TTC549 (cell line): ENCODE data around the gene ASB8.
A peak's percentile ranks its signal among the peaks of the same experiment; 100 is the strongest.

ENCODE experiments used
- FAIRE-seq: peaks from 2 replicates; lab custom pipeline; 2012; peaks lifted over from hg19 to GRCh38; lab: Jason Lieb, UNC

ASB8 gene, protein sequence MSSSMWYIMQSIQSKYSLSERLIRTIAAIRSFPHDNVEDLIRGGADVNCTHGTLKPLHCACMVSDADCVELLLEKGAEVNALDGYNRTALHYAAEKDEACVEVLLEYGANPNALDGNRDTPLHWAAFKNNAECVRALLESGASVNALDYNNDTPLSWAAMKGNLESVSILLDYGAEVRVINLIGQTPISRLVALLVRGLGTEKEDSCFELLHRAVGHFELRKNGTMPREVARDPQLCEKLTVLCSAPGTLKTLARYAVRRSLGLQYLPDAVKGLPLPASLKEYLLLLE

DNA sequence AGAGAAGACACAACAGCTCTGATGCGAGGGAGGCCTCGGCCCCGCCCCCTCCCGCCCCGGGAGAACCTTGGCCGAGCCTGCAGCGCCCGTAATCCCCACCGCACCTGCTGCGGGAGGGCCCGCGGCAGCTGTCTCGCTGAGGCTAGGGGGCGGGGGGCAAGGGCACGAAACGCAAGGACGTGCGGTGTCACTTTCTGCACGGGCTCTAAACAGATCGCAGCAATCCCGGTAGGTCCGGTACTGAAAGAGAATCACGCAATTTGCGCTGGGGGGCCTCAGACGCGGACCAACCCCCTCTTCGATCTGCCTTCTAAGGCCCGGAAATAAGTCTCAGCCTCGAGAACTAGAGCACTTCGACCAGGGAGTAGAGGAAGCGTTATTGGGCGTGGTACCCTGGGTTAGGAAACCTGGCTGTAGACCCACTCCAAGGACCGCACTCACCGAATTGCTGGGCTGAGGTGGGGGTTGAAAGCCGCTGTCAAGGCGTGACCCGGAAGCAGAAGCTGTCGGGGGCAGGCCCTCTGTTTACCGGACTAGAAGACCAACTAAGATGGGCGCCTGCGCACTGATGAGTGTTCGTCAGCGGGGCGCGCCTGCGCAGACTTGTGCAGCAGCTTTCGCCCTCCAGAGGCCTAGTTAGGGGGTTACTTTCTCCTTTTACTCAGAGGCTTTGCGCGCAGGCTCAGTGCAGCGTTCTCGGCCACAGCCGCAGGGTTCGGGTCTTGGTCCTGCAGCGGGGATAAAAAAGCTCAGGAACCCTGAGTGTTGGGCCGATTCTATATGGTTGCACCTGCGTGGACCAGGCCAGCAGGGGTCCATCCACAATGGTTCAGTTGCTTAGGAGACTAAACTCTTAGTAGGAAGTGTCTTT lies at the start of gene ASB8:
TSS of gene ASB8 (minus strand) at position 498 of the 871 bp plus-strand sequence. CDS start 4,019 bp downstream, outside the sequence.
- FAIRE-seq, result peak; percentile 81

DNA sequence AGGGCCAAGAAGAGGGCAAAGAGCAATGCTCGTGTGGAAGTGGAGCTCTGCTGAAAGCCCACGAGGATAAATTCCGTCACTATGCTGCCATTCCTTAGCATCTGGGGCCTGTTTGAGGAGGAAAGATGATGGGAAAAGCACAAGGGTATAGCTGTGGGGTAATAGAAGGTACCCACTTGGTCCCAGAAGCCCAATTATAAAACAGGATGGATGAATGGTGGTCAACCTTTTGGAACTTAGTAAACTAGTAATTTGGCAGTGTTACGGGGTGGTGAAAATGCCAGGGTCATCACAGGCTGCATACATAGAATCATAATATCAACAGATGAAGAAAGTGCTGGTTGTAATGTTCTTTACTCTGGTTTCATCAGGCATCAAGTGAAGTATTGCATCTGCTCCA lies 45.9 kb upstream of the ASB8 start, which contains the start of gene OR10AD1:
TSS of gene OR10AD1 (minus strand) at position 101 of the 400 bp plus-strand sequence. CDS start at position 101, 0 bp downstream.
- no peak for FAIRE-seq

DNA sequence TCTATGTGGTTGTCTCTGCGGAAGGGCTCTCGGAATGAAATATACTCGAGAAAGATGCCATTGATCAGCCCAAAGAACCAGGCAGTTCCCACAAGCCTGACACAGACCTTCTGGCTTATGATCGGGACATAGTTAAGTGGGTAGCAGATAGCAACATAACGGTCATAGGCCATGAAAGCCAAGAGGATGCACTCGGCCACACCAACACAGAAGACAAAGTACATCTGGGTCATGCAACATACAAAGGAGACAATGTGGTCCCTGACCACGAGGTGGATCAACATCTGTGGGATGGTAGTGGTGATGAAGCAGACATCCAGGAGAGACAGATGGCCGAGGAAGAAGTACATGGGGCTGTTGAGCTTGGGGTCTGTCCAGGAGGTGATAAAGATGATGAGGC lies 45.5 kb upstream of the ASB8 start:
- no peak for FAIRE-seq

DNA sequence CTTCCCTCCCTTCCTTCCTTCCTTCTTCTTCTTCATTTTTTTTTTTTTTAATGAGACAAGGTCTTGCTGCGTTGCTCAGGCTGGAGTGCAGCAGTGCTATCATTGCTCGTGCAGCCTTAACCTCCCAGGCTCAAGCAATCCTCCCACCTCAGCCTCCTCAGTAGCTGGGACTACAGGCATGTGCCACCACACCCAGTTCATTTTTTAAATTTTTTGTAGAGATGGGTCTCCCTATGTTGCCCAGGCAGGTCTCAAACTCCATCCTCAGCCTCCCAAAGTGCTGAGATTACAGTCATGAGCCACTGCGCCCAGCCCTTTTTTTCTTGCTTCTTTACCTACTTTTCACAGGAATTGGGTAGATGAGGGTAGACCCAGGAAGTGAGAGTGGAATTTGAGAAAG lies 44.2 kb upstream of the ASB8 start:
- FAIRE-seq, result no peak

DNA sequence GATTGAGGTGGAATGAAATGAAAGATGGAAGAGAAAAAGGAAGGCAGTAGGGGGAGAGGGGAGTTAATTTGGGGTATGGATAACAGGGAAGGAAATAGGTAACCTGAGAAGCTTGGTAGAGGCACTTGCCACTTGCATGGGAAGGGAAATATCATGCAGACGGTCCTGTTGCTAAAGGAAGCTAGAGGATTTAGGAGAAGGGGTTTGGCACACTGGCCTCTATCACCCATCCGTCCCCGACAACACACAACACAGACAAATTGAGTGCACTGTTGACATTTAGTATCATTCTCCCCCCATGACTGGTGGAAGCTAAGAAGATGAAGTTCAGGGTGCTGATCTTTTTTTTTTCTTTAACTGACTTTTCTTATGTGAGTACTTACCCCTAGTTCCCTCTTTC lies 43.8 kb upstream of the ASB8 start:
- no peak for FAIRE-seq

DNA sequence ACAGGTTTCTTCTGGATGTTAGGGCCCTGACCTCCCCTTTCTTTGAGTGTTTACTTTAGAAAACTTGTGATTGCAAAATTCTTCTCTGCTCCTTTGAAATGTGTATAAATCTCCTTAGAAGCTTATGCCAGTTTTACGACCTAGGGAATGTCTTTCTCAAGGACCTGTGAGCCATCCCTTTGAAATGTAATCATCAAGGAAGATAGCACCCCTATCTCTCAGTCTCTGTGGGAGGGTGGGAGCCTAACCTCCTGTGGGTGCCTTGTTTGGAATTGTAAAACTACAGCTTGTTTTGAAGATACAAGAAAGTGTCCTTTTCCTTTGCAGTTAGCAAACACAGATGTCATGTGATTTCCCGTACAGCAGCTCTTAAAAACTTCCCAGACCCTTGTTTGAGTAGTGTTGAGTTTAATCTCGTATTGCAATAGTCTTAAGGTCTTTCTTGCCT lies 42.5 kb upstream of the ASB8 start:
- no peak for FAIRE-seq

DNA sequence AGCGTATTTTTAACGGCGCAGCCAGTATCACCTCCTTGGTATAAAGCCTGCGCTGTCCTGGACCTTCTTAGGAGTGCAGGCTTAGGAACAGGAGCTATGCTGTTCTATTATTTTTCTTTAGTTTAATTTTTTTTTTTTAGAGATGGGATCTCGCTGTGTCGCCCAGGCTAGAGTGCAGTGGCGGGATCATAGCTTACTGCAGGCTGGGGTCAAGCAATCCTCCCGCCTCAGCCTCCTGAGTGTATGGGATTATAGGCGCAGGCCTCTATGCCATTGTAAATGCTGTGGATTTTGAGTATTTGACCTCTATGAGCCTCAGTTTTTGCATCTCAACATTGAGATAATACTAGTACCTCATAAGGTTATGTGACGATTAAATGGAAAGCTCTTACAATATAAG lies 41.7 kb upstream of the ASB8 start:
- FAIRE-seq, result no peak

DNA sequence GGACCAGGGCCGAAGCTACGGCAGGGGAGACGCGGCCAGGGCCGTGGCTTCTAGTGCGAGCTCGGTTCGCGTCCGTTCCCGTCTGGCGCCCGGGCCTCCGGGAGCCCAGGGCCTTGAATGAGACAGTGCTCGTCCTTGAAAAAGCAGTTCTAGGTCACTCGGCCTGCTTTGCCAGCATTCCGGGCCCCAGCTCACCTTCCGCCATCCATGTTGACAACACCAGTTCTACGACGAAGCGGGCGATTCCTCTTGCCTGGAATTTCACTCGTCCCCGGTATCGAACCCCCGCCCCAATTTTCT lies 41.3 kb upstream of the ASB8 start:
- no peak for FAIRE-seq

DNA sequence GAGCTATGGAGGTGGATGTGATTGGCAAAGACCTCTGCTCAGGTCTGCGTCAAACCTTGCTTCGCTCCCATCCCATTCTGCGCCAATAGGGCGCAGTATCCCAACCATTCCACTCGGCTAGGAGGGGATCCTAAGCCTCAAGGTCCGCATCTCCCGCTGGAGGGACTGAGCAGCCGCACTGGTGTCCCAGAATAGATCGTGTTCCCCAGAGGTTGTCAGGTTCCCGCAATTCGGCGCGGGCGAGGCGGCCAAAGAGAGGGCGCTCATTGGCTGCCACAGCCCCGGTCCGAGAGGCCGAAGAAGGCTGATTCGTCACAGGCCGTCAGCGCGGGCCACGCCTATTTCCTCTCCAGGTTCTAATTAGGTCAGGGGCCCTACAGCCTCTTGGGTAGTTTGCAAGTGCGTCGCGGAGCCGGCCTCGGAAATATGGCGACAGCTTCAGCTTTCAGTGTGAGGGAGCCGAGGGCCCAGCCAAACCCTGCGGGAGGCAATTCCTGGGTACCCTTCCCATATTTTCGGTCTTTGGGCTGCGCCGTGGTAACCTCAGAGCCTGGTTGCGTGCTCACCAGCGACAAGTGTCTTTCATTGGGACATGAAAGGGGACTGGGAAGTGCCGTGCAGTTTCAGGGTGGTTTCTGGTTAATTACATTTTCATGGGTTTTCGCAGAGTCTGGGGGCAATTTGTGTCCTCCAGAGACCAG lies 40.8 kb upstream of the ASB8 start:
- FAIRE-seq, result peak; percentile 93

DNA sequence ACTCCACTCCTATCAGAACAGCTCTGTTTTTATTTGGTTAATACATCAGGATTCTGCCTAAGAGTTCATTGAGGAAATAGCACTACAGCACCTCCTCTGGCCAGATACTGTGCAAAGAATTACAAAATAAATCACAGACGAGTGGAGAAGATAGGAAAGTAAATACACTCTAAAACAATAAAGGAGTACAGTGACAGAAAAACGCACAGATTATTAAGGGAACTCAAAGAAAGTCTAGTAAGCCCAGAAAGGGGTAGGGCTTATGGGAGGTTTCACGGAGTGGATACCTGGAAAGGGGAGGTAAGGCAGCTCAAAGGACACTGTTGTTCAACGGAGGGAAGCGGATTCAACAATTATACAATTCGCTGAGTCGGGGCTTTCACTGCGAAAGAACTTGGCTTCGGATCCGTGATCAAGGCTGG lies 40.2 kb upstream of the ASB8 start:
- FAIRE-seq, result no peak

DNA sequence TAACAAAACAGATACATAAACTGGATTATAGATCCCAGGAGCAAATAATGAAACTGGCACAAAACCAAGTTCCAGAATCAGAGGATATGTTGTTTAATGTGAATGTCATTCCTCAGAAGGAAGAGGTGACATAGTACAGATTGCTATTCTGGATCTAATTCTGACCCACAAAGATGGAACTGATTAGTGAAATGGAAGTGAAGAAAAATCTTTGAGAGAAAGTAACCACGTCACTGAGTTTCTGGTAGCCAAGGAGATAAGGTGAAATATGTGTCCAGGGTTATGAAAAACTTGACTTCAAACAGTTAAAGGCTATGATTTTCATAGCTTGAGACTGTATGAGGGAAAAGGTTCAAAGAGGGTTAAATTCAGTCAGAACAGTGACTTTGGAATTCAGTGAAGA lies 37.5 kb upstream of the ASB8 start:
- no peak for FAIRE-seq

DNA sequence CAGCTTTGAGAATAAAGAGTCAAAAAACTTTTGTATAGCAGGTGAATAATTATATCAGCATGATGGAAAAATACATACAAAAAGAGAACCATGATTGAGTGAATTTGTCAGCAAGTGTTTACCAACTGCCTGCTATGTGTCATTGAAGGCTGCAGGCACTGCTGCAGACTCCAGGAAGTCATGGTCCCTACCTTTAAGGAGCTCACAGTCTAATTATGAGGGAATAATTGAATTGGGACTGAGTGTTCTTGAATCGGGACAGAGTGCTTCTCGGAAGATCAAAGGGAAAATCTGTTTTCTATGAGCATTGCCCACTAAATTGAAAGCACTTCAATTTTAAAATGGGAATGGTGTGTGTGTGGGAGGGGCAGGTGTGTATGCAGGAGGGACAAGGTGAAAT lies 36.3 kb upstream of the ASB8 start:
- FAIRE-seq, result no peak

DNA sequence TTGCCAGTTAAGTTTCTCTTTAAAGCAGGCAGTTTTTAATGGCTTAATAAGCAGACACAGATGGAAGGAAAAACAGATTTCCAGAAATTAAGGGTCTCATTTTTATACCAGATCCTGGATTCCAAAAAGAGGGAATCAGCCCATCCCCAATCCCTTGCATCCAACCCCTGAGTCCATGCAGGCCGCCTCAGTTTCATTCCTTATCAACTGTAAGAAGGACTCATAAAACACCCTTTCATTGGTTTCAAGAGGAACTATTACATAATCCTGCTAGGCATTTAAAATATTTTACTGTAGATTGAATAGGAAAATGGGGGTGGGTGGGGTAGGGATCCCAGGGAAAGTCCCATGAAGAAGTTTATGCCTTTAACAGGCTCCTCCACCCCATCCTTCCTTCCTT lies 35.5 kb upstream of the ASB8 start:
- no peak for FAIRE-seq

DNA sequence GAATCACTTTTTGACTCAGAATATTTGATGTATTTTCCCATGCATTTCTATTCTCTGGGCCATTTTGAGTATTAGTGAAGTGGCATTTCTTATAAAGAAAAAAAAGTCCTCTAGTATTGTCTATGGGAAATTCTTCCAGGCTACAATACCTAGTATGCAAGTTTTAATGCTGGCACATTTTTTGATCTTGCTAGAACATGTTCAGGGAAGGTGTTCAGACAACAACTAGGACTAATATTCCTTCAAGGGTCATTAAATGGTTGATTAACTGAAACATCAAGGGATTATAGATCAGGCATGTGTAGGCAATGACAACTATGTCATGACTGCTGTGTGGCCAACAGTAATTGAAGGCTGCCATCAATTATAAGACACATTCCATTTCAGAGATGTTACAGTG lies 33.8 kb upstream of the ASB8 start:
- no peak for FAIRE-seq

DNA sequence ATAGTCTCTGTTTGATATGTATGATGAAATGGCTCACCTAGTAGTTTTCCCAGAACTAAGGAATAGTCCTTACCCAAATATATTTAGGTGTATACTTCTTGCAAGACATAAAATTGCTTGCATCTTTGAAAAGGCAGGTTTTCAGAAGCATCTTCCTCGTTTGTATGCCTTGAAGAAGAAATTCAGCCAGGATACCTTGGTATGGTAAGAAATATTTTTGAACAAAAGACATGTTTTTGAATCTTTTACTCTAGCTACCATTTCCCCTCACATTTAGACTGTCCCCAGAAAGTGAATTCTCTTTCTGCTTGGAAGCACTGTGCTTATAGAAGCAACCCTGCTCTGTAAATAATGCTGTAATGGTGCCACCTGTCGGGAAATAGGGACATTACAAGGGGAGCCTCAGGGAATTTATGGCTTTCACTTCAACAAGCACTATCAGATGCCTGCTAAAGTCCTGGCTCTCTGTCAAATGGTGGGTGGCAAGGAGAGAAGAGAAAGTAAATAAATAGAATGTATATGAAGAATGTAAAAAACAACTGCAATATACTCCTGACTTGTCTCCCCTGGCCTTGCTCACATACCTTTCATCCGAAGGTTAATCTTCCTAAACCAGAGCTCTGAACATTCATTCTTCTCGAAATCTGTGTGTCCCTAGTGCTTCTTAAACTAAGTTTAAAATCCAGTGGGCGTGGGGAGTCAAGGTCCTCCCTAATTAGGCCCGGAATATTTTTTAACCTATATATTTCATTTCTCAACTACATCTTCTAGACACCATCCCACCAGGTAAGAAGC lies 32.2 kb upstream of the ASB8 start:
- peak; percentile 91 for FAIRE-seq

DNA sequence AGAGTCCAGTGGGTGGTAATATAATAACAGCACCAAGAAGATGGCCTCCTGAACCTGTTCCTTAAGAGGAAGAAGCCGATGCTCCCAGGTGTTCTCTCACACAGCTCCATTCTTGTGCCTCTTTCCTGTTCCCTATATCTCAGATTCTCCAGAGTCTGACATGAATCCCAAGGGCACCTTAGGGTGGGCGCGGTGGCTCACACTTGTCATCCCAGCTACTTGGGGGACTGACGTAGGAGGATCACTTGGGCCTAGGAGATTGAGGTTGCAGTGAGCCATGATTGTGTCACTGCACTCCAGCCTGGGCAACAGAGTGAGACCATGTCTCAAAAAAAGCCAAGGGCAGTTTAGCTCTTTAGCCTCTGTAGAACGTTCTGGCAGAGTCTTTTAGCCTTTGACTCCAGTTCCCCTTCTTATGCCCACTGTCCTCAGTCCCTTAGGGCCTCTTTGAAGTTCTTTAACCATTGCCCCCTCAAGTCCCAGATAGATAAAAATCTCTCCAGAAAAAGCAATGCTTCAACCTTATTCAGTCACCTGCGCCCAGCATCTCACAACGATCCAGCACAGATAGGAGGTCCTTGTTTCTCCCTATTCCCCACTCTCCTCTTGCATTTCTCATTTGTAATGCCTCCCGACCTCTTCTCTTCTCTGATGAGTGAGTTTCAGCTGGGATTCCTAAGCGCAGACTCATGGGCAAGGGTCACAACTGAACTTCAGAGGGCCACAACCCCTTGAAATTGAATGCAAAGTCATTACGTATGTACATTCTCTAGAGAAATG lies 30.8 kb upstream of the ASB8 start:
- FAIRE-seq, result no peak

DNA sequence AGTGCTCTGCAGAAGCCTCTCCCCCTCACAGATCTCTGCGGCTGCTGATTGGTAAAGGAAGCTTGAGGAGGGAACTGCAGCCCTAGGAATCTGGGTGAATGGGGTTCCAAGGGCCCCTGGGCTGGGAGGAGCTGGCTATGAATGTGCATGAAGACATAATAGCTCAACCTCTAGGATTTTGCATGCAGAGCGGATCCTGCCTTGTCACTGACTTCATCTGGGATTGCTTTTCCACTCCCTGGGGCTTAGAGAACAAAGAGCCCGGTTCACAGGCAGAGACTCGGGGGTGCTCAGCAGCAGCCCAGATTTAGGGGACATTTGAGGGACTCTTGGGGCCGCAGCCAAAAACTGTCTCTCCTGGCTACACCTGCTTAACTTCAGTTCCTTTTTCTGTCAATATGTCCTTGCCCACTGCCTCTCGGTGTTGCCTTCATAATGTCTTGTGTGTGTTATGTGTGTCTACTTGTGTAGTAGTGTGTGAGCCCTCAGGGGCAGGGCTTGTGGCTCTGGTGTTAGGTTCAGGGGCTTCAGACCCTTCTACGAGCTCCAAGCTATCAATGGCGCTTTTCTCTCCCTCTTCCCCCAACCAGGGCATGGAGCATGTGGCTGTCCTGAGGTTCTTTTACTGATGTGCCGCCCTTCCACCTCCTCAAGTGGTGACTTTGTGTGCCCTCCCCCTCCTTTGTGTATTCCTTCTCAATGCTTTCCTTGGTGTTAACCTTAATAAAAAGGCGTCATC lies 28.0 kb upstream of the ASB8 start:
- FAIRE-seq, result no peak

DNA sequence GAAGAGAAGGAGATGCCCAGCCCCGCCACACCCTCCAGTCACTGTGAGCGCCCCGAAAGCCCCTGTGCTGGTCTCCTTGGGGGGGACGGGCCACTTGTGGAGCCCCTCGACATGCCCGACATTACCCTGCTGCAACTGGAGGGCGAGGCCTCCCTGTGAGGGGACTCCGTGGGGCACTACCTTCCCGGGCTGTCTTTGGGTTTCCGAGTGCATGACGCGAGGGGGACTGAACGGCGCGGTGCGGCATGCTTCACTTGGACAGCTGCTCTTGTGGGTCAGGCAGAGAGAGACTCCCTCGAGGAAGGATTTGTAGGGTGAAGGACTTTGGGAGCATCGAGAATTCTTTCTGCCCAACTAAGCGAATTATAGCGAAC lies 27.2 kb upstream of the ASB8 start:
- FAIRE-seq, result no peak

DNA sequence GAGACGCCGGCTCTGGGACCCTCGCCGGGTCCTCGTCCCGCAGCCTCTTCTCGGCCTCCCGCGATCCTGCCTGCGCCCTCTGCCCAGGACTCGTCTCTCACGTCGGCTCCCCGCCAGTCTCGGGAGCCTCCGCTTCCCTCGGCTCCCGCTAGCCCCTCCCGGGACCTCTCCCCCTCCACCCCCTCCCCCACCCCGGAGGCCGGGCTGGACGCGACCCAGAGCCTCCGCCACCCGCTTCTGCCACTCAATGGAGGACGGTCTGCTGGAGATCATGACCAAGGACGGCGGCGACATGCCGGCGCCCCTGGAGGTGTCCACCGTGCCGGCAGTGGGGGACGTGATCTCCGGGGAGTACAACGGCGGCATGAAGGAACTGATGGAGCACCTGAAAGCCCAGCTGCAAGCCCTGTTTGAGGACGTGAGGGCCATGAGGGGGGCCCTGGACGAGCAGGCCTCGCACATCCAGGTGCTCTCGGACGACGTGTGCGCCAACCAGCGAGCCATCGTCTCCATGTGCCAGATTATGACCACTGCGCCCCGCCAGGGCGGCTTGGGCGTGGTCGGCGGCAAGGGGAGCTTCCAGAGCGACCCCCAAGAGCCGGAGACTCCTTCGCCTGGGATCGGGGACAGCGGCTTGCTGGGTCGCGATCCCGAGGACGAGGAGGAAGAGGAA lies 26.7 kb upstream of the ASB8 start:
- no peak for FAIRE-seq
